CD4-positive, alpha-beta T cell treated with Interleukin-12 subunit alpha and Interleukin-12 subunit beta, for 1 hour (primary cell): ENCODE measurements around the gene PER1.

Source experiments
- DNase-seq: peaks from one replicate; pipeline ENCODE4 v3.0.0-alpha.2; 2020

Gene PER1

DNA sequence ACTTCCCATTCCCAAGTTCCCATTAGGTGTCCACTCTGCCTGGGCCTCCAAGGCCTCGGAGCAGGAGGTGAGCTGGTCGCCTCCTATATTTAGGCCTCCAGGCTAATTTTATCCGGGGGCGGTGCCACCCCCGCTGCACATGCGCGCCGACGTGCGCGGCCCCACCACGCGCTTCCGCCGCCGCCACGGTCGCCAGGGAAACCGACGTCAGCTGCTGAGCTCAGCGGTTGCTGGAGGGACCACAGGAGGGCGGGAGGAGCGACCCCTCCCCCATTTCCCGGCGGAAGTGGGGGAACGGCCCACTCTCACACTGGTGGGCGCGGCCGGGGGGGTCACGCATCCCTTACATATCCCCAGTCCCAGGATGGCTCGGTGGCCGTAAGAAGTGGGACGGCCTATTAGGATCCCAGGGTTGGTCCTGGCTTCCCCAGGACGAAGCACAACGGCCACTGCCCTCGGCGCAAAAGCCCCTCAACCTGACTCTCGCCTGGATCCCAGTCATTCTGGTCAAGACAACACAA, 1.0 kb downstream of the PER1 start:
- peak; percentile 93 for DNase-seq

DNA sequence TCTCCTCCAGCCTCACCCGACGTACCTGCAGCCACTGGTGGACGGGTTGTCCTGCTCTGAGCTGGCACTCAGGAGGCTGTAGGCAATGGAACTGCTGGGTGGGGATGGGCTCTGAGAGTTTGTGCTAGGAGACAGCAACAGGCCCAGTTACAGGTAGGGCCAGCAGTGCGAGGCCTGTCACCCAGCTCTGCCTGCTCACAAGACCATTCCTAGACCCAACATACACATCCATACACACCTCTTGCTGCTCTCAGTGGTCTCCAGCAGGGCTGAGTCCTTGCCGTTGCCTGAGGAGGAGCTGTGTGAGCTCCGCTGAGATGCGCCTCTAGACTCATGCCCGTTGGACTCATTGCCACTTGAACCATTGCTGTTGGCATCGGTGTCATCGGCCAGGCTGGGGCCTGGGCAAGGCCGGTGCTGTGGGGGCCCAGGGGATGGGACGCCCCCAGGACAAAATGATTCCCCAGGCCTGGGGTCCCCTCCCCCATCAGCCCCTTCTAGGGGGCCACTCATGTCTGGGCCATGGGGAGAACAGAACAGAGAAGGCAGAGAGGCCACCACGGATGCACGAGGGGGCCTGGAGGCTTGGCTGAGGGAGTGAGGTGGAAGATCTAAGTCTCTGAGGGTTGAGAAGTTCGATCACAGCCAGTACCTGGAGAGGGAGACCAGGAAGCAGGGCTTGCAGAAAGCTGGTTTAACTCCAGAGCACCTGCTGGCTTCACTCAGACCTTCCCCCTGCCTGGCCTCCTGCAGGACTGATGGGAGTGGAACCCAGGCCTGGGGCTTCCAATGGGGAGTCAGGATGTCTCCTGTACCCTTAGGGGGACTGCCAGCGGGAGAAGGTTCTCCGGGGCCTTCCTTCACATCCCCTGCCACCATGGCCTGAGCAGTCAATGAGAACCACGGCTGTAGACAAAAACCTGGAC, 1.7 kb downstream of the PER1 start:
- DNase-seq: peak; percentile 15

DNA sequence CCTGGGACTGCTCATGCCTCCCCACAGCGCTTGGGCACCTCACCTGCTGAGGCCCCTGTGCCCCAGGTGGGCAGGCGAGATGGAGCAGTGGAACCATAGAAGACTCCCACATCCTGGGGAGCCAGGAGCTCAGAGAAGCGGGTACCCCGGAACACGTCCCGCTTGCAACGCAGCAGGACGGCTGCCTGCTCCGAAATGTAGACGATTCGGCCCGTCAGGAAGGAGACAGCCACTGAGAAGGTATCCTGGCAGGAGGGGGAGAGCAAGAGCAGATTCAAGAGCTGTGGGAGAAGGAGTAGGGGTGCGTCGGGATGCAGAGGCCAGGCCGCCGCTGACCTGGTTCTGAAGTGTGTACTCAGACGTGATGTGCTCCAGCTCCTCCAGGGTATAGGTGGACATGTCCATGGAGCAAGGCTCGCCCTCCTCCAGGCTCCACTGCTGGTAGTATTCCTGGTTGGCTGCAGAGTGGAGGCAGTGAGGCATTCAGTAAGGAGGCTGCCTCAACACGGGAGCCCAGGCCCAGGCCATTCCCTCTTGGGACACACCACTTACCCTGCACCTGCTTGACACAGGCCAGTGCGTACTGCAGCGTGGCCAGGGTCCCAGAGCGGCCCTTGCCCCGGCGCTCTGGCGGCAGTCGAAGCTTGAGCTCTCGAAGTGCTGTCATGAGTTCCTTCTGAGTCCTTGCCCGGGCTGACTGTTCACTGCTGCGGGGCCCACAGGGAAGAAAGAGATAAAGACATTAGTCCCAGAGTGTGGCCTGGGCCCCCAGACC, 2.6 kb downstream of the PER1 start:
- DNase-seq: peak; percentile 5

GRCh38 chr17:8148560-8148959, 3.6 kb downstream of the PER1 start:
- peak; percentile 15 for DNase-seq

- no peak for DNase-seq
Observed at GRCh38 chr17:8147805-8148404, 4.3 kb downstream of the PER1 start.

DNA sequence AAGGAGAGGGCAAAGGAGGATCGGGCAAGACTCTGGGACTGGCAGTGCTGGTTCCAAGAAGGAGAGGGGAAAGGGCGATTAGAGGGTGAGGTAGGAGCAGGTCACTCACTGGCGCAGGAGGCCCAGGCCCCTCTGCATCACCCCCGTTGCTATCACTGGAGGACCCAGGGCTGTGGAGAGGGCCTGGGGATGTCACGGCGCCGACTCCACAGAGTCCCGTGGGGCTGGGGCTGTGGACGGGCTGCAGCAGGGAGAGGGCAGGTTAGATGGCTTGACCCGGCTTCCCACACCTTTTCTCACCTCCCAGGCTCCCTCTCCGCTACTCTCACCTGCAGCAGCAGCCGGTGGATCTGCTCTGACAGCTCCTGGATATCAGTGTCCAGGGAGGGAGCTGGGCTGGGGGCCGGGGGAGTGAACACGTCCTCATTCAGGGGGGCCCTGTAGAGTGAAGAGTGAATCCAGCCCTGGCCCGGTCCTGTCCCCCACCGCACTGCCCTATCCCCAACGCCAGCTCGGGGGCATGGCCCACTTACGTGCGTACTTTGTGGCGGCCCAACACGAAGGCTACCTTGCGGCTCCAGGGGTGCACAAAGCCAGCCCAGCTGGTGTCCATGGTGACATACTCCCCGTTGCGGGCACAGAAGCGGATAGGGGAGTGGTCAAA, 4.9 kb downstream of the PER1 start:
- peak; percentile 13 for DNase-seq

DNA sequence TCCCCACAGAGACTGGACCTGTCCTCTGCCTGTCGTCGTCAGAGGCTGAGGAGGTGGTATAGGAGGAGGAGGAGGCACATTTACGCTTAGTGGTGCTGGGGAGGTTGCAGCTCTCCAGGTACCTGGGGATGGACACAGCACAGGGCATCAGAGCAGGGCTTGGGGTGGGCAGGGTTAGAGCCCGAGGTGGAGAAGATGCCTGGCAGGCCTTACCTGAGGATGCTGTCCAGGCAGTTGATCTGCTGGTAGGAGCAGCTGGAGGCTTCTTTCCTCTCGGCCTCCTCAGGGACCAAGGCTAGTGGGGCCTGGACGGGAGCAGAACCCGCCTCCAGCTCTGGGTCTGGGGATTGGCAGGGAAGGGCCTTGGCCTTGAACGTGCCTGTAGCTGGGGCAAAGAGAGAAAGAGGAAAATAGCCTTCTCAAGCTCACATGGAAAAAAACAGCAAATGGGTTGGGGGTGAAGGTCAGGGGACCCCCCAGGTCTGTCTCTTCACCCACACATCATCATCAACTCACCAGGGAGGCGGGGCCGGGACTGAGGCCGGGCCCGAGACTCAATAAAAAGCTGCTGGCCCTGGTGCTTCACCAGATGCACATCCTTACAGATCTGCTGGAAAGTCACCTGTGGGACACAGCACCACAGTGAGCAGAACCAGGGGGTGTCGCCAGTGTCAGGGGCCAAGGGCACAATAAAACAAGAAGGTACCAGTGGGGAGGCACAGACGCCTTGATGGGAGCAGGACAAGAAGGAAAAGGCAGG, 5.6 kb downstream of the PER1 start:
- DNase-seq: peak; percentile 3

DNA sequence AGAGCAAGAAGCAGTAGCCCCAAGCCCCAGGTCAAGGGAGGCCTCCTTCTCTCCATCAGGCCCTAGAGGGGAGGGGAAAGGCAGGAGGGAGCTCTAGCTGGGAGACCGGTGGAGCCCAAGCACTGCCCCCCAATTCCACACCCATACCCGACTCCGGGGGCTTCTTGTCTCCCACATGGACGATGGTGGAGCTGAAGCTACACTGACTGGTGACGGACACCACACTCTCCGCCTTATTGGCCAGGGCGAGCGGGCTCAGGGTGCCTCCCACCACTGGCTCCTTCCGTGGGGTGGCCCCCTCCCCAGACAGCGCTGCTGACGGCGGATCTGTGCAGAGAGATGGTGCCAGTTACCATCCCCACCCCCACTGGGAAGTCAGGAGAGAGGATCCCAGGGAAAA, 6.4 kb downstream of the PER1 start:
- DNase-seq: peak; percentile 10

- peak; percentile 7 for DNase-seq
Observed at GRCh38 chr17:8144401-8145231, 7.6 kb downstream of the PER1 start.

DNA sequence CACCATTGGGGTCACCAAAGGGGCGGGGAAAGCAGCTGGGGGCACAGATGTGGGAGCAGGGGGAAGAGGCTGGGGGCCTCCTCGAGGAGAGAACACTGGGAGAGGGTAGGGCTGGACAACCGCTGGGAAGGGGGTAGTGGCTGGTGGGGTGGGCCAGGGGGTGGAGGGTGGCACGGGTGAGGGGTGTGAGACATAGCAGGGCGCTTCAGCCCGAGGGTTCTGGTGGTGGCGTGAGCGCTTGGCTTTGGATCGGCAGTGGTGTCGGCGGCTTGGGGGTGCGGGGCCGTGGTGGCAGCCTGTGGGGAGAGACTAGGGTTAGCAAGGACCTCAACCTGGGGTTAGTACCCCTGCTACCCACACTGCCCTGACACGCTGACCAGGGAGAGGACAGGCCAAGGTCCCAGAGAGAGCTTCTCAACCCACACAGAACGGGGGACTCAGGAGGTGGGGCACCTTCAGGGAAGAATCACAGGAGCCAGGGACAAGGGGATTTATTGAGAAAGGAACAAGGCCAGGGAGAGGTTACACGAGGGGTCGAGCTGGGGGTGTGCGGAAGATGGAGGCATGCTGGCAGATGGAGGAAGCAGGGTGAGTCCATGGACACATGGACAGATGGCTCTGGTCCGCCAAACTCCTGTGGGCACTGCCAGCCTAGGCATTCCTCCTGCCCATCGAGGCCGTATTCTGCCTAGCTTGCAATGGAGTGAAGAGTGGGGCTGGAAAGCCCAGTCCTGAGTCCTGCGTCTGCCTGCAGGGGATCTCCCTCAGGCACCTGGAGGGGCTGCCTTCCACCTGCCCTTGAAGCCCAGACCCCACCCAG, 8.4 kb downstream of the PER1 start:
- DNase-seq: peak; percentile 30

GRCh38 chr17:8142887-8143580, 9.2 kb downstream of the PER1 start:
- peak; percentile 26 for DNase-seq

DNA sequence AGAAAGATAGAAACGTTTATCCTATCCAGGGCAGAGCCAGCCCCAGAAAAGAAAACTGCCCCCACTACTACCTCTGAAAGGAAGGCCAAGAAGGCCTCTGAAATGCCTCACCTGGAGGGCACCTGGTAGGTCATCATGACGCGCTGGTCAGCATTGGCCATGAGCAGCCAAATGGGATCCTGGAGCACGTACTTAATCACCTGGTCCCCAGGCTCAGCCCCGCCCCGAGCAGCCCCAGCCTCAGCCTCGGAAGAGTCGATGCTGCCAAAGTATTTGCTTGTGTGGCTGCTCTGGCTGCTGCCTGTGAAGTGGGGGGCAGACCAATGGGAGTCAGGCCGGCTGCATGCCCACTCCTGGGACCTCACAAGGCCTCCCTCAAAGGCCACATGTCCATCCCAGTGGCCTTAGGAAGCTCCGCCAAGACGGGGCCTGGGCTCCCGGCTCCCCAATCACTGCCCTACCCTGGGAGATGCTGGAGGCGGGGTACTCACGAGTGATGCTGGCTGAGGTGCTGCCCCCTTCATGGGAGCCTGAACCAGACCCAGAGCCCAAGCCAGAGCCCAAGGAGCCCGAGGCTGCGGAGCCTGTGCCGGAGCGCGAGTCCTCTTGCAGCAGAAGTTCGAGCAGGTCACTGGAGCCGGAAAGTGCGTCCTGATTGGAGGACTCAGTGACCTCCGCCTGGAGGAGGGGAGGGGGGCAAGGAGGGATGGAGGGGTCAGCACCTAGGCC, 9.9 kb downstream of the PER1 start:
- peak; percentile 15 for DNase-seq

- peak; percentile 18 for DNase-seq
Observed at GRCh38 chr17:8141741-8142140, 10.5 kb downstream of the PER1 start.

- no peak for DNase-seq
Observed at GRCh38 chr17:8141045-8141444, 11.2 kb downstream of the PER1 start.

- peak; percentile 22 for DNase-seq
Observed at GRCh38 chr17:8140065-8141029, 11.9 kb downstream of the PER1 start.

DNA sequence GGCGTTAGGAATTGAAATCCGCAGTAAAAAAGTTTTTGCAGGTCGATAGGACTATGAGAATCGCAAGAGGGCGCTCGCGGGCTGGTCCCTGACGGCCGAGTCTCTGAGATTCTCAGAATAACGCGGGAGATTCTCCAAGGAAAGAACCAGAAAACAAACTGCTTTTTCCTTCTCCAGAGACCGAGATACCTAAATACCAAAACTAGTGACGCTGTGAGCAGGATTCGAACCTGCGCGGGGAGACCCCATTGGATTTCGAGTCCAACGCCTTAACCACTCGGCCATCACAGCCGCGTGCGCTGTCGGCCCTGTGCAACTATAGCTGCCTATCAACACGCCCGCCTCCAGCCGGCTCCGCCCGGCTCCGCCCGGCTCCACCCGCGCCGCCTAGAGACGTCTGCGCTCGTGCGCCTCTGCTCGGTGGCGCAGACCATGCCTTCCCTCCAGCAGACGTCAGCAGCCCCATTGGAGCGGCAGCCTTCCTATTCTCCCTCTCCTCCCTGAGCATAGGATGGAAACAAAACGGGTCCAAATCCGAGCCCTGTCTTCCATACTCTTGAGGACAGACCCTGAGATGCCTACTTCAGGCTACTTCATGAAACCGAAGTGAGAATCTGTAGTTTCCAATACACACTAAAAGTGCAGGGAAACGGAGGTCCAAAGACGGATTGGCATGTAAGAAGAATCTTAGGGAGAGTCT, 13.4 kb downstream of the PER1 start:
- DNase-seq: peak; percentile 96

- no peak for DNase-seq
Observed at GRCh38 chr17:8138374-8138671, 13.9 kb downstream of the PER1 start.
